Measurements from ENCODE around the gene THSD8.

DNA sequence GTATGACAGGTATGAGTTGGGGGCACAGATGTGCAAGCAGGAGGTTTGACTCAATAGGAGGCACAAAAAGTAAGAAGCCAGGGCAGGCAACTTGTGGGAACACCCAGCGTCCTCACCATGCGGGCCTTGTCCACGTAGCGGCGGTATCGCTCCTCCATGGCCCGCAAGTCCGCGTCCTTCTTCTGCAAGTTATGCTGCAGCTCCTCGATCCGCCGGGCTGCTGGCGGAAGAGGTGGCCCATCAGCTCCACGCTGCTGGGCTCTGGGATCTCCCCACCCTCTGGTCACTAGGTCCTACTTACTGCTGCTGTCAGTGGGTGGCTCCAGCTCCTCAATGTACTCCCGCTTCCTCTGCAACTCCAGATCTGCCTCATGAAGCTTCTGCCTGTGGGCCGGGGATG, 37.2 kb upstream of the THSD8 start:
- TF ChIP-seq, protein P1, sequence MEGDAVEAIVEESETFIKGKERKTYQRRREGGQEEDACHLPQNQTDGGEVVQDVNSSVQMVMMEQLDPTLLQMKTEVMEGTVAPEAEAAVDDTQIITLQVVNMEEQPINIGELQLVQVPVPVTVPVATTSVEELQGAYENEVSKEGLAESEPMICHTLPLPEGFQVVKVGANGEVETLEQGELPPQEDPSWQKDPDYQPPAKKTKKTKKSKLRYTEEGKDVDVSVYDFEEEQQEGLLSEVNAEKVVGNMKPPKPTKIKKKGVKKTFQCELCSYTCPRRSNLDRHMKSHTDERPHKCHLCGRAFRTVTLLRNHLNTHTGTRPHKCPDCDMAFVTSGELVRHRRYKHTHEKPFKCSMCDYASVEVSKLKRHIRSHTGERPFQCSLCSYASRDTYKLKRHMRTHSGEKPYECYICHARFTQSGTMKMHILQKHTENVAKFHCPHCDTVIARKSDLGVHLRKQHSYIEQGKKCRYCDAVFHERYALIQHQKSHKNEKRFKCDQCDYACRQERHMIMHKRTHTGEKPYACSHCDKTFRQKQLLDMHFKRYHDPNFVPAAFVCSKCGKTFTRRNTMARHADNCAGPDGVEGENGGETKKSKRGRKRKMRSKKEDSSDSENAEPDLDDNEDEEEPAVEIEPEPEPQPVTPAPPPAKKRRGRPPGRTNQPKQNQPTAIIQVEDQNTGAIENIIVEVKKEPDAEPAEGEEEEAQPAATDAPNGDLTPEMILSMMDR (IDR thresholded peaks at IDR 0.05): no peak
- TF ChIP-seq POLR2AphosphoS5 (IDR thresholded peaks at IDR 0.05) (no peak), POLR2A (IDR thresholded peaks at IDR 0.05) (no peak), EP300 (IDR thresholded peaks at IDR 0.05) (no peak)

Data from gastroesophageal sphincter (tissue), 3 donors.